K562 (cell line): Measurements from ENCODE around the gene ATXN2L. TPM values are rescaled to one million over a fixed set of nuclear protein-coding genes. Genes with fewer than 3 reads are reported as not detected.

Source experiments
- CHD7 ChIP-seq: fragments of 200-600 bp; sonication (generic); IDR thresholded peaks from one replicate; pipeline ENCODE4 v1.6.1; 2012; ENCODE audit warnings: mild to moderate bottlenecking, low read depth, low read length, inconsistent platforms
- GATA2 ChIP-seq: sonication (generic); formaldehyde crosslinking; IDR thresholded peaks from 2 replicates; pipeline ENCODE4 v1.4.0; 2020; ENCODE audit warnings: mild to moderate bottlenecking, missing genetic modification reagents
- ZNF395 ChIP-seq: fragments of 200-800 bp; sonication (Bioruptor generic); IDR thresholded peaks from 2 replicates; pipeline ENCODE4 v1.6.1; 2017; ENCODE audit warnings: missing genetic modification characterization, missing compliant biosample characterization
- polyA plus RNA-seq, 8 experiments: library from polyadenylated mRNA; depleted of rRNA in 4 of 8; stranded (reverse) in 5 of 8; unstranded in 3 of 8; fragments of >200 nt; fragmentation: Nextera tagmentation in 2 of 8; fragmentation: Illumina TruSeq in 1 of 8; extraction: Ambion mirVana in 2 of 8; extraction: Trizol in 1 of 8; gene quantifications; 2 replicates each; pipeline versions ENCODE4 v1.2.1 to v1.2.3, GENCODE V29; 2011 to 2014; ENCODE audit warnings: inconsistent platforms in 1 of 8, missing spikeins in 1 of 8
- total RNA-seq, 7 experiments: library from RNA; depleted of rRNA in 6 of 7; stranded (reverse); fragments of >200 nt in 6 of 7; fragmentation: Illumina TruSeq in 2 of 7; extraction: Trizol in 2 of 7; gene quantifications; 2 replicates each; pipeline versions ENCODE4 v1.2.1 to v1.2.3, GENCODE V29; 2011 to 2021; ENCODE audit warnings: low replicate concordance in 1 of 7

The ATXN2L gene
- total and polyA plus RNA-seq, 9 of the 15 experiments (the other 6 are each of a cell fraction or from before 2014, with no cell fraction given), result 3.8 to 280 (median 37.2) TPM

DNA sequence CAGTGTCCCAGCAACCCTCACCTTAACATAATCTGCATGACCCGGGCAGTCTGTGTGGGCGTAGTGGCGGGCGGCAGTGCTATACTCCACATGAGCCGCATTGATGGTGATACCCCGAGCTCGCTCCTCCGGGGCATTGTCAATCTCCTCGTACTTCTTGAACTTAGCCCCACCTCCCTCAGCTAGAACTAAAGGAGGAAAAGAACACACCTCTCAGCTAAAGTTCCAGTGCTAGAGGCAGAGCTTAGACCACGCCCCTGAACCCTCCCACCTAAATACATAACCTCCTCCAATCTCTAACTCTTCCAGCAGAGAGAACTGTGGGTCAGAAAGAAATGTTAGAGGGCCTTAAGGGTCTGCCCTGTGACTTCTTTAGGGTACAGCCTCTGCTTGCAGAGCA lies 22.5 kb downstream of the ATXN2L start (continued):
- TF ChIP-seq CHD7, result no peak
- no peak for TF ChIP-seq GATA2
- peak; percentile 13; the same call in 1 of the 2 replicates for TF ChIP-seq ZNF395 (CRISPR knock-in tag)
